HL-60 (cell line): Measurements from ENCODE around the gene CYSTM1.

Source experiments
- DNase-seq, 2 experiments: peaks; one replicate each; pipeline ENCODE4 v3.0.0-alpha.2; 2010 to 2020; ENCODE audit warnings: low read depth in 1 of 2, low spot score in 1 of 2
- H3K27ac ChIP-seq: fragments of 250-450 bp; sonication (Bioruptor Pico); replicated peaks from 2 replicates; pipeline ENCODE4 v1.5.1; 2020; ENCODE audit warnings: mild to moderate bottlenecking, moderate library complexity
- H3K27me3 ChIP-seq: fragments of 250-450 bp; sonication (Bioruptor Pico); 2 replicates; pipeline ENCODE4 v1.5.1; 2021; ENCODE audit warnings: mild to moderate bottlenecking, moderate library complexity; ENCODE audit not compliant: insufficient read depth, poor library complexity, severe bottlenecking
- H3K4me3 ChIP-seq: replicated peaks from 2 replicates; pipeline ENCODE4 v1.5.1; 2011; ENCODE audit warnings: mild to moderate bottlenecking, control low read depth, low read length; ENCODE audit not compliant: insufficient read depth
- GABPA ChIP-seq: IDR thresholded peaks from 2 replicates; pipeline ENCODE4 v1.6.1; 2012; ENCODE audit warnings: low read depth
- POLR2AphosphoS5 ChIP-seq: IDR thresholded peaks from 2 replicates; pipeline ENCODE4 v1.6.1; 2012; ENCODE audit warnings: low read depth
- REST ChIP-seq: IDR thresholded peaks from 2 replicates; pipeline ENCODE4 v1.6.1; 2012; ENCODE audit warnings: low read depth; ENCODE audit not compliant: insufficient replicate concordance
- SPI1 ChIP-seq: IDR thresholded peaks from 2 replicates; pipeline ENCODE4 v1.6.1; 2012; ENCODE audit warnings: low read depth, mild to moderate bottlenecking, borderline replicate concordance
- TF ChIP-seq, protein P1 (sequence below): IDR thresholded peaks from one replicate; pipeline ENCODE4 v1.5.1; 2011; ENCODE audit warnings: low read length, control low read depth, inconsistent platforms; ENCODE audit not compliant: insufficient read depth

The CYSTM1 gene

GRCh38 chr5:140141241-140141640 is 33.7 kb upstream of the CYSTM1 start:
- no peak for DNase-seq
- Histone ChIP-seq H3K27me3 (no peaks in the 10 kb centered on the region), H3K27ac (no peak overlapping the region), H3K4me3 (no peak overlapping the region)
- no peak for TF ChIP-seq SPI1

GRCh38 chr5:140142246-140142645 is 32.7 kb upstream of the CYSTM1 start:
- no peak overlapping the region for H3K4me3 ChIP-seq
- TF ChIP-seq SPI1: no peak
- no peak for TF ChIP-seq REST
- TF ChIP-seq, protein P1, sequence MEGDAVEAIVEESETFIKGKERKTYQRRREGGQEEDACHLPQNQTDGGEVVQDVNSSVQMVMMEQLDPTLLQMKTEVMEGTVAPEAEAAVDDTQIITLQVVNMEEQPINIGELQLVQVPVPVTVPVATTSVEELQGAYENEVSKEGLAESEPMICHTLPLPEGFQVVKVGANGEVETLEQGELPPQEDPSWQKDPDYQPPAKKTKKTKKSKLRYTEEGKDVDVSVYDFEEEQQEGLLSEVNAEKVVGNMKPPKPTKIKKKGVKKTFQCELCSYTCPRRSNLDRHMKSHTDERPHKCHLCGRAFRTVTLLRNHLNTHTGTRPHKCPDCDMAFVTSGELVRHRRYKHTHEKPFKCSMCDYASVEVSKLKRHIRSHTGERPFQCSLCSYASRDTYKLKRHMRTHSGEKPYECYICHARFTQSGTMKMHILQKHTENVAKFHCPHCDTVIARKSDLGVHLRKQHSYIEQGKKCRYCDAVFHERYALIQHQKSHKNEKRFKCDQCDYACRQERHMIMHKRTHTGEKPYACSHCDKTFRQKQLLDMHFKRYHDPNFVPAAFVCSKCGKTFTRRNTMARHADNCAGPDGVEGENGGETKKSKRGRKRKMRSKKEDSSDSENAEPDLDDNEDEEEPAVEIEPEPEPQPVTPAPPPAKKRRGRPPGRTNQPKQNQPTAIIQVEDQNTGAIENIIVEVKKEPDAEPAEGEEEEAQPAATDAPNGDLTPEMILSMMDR: no peak
- no peak for TF ChIP-seq GABPA
- TF ChIP-seq POLR2AphosphoS5: no peak
- H3K27me3 ChIP-seq: no peaks in the 10 kb centered on the region
- DNase-seq: no peak
- H3K27ac ChIP-seq: no peak overlapping the region

DNA sequence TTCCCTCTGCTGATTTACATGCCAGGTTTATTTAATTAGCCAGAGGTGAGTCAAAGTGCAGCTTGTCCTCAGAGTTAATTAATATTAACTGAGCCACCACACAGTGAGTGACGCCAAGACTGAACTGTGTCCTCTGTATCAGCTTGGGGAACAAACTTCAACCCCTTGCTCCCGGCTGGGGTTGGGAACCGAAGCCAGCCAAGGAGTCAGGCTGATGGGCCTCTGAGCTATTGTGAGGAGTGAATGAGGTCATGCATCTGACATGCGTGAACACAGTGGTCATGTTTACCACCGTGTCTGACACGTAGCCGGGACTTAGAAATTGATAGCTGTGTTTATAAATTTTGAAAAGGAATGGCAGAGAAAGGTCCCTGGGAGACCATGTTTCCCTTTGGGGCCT is 32.1 kb upstream of the CYSTM1 start:
- Histone ChIP-seq H3K4me3 (no peak overlapping the region), H3K27me3 (no peaks in the 10 kb centered on the region), H3K27ac (no peak overlapping the region)
- TF ChIP-seq REST (no peak), POLR2AphosphoS5 (no peak), SPI1 (no peak), GABPA (no peak)
- TF ChIP-seq, protein P1: no peak
- DNase-seq: no peak

DNA sequence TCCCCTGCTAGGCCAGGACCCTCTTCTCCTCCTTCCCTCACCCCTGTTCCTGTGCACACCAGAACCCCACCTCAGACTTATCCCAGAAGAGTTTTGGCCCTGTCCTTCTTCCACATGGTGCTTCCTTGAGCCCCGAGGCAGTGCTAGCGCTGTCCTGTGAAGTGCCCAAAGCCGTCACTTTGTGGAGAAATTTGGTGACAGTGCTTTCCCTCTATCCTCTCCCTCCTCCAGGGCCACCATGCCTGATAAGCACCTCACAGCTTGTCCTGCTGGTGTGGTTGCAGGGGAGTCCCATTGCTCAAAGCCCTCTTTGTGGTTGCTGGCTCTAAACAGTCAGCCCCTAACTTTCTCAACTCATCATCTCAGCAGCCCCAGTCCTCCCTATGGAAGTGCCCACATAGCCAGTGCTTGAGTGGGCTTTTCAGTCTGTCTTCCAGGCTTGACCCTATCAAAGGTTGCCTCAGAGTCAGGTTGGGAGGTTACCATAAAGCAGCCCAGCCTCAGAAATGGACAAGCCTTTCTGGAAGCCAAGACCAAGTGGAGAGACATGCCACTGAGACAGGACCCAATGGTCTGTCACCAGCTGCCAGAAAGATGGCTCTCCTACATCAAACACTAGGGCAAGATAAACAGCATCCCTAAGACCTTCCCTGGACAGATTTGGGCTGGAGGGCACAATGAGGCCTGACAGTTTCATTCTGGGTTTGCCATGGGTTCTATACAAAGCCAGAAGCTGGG is 31.3 kb upstream of the CYSTM1 start:
- H3K27me3 ChIP-seq: no peaks in the 10 kb centered on the region
- DNase-seq: no peak
- no peak for TF ChIP-seq REST
- TF ChIP-seq, protein P1: no peak
- no peak overlapping the region for H3K27ac ChIP-seq
- H3K4me3 ChIP-seq: no peak overlapping the region
